IPS-15b (cell line): ENCODE results near the gene CCR7.

Experiments
- H3K27me3 ChIP-seq: one replicate; pipeline ENCODE4 v1.6.1; 2013; ENCODE audit warnings: low read length; ENCODE audit not compliant: control insufficient read depth, insufficient read depth
- H3K36me3 ChIP-seq: one replicate; pipeline ENCODE4 v1.6.1; 2013; ENCODE audit warnings: low read length; ENCODE audit not compliant: control insufficient read depth, insufficient read depth
- H3K4me1 ChIP-seq: one replicate; pipeline ENCODE4 v1.6.1; 2013; ENCODE audit warnings: mild to moderate bottlenecking, low read length; ENCODE audit not compliant: control insufficient read depth, insufficient read depth
- H3K4me3 ChIP-seq: one replicate; pipeline ENCODE4 v1.5.1; 2013; ENCODE audit warnings: low read depth, low read length
- H3K9ac ChIP-seq: one replicate; pipeline ENCODE4 v1.6.1; 2013; ENCODE audit warnings: low read depth, mild to moderate bottlenecking, low read length
- H3K9me3 ChIP-seq: one replicate; pipeline ENCODE4 v1.6.1; 2013; ENCODE audit warnings: mild to moderate bottlenecking, low read length; ENCODE audit not compliant: control insufficient read depth, insufficient read depth

Gene CCR7

GRCh38 chr17:40534371-40535189 lies 30.7 kb downstream of the CCR7 start:
- Histone ChIP-seq H3K4me3 (no peak overlapping the region), H3K36me3 (no peaks in the 10 kb centered on the region), H3K9me3 (no peaks in the 10 kb centered on the region), H3K4me1 (peaks cover 8% of the 10 kb centered on the region), H3K27me3 (no peaks in the 10 kb centered on the region), H3K9ac (no peak overlapping the region)

- no peaks in the 10 kb centered on the region for H3K9me3 ChIP-seq
- H3K4me1 ChIP-seq = peaks cover 8% of the 10 kb centered on the region
- H3K9ac ChIP-seq = no peak overlapping the region
- no peaks in the 10 kb centered on the region for H3K27me3 ChIP-seq
- H3K4me3 ChIP-seq = no peak overlapping the region
- H3K36me3 ChIP-seq = no peaks in the 10 kb centered on the region
These were observed 31.4 kb downstream of the CCR7 start for GRCh38 chr17:40533896-40534295.

- H3K9me3 ChIP-seq = no peaks in the 10 kb centered on the region
- no peaks in the 10 kb centered on the region for H3K27me3 ChIP-seq
- peaks cover 8% of the 10 kb centered on the region for H3K4me1 ChIP-seq
- H3K36me3 ChIP-seq = no peaks in the 10 kb centered on the region
- H3K4me3 ChIP-seq = no peak overlapping the region
- no peak overlapping the region for H3K9ac ChIP-seq
These were observed 32.6 kb downstream of the CCR7 start for GRCh38 chr17:40532520-40533253.

- H3K4me1 ChIP-seq = peaks cover 8% of the 10 kb centered on the region
- H3K9me3 ChIP-seq = no peaks in the 10 kb centered on the region
- H3K36me3 ChIP-seq = no peaks in the 10 kb centered on the region
- no peak overlapping the region for H3K9ac ChIP-seq
- no peaks in the 10 kb centered on the region for H3K27me3 ChIP-seq
- no peak overlapping the region for H3K4me3 ChIP-seq
These were observed 34.0 kb downstream of the CCR7 start for GRCh38 chr17:40531051-40531991.

- no peaks in the 10 kb centered on the region for H3K36me3 ChIP-seq
- no peaks in the 10 kb centered on the region for H3K27me3 ChIP-seq
- no peak overlapping the region for H3K4me3 ChIP-seq
- H3K9me3 ChIP-seq = no peaks in the 10 kb centered on the region
- peaks cover 8% of the 10 kb centered on the region for H3K4me1 ChIP-seq
- no peak overlapping the region for H3K9ac ChIP-seq
These were observed 34.7 kb downstream of the CCR7 start for GRCh38 chr17:40530531-40530994.

- Histone ChIP-seq H3K27me3 (no peaks in the 10 kb centered on the region), H3K9ac (no peak overlapping the region), H3K36me3 (no peaks in the 10 kb centered on the region), H3K4me3 (no peak overlapping the region), H3K9me3 (no peaks in the 10 kb centered on the region), H3K4me1 (peaks cover 8% of the 10 kb centered on the region)
These were observed 35.3 kb downstream of the CCR7 start for GRCh38 chr17:40529991-40530390.

GRCh38 chr17:40528692-40529417 lies 36.4 kb downstream of the CCR7 start:
- Histone ChIP-seq H3K4me1 (peaks cover 7% of the 10 kb centered on the region), H3K4me3 (no peak overlapping the region), H3K36me3 (no peaks in the 10 kb centered on the region), H3K9me3 (no peaks in the 10 kb centered on the region), H3K9ac (no peak overlapping the region), H3K27me3 (no peaks in the 10 kb centered on the region)

- Histone ChIP-seq H3K36me3 (no peaks in the 10 kb centered on the region), H3K27me3 (no peaks in the 10 kb centered on the region), H3K9me3 (no peaks in the 10 kb centered on the region), H3K4me1 (no peaks in the 10 kb centered on the region), H3K9ac (no peak overlapping the region), H3K4me3 (no peak overlapping the region)
These were observed 38.6 kb downstream of the CCR7 start for GRCh38 chr17:40526668-40527067.

GRCh38 chr17:40525294-40525693 lies 40.0 kb downstream of the CCR7 start:
- no peaks in the 10 kb centered on the region for H3K9me3 ChIP-seq
- H3K4me1 ChIP-seq = no peaks in the 10 kb centered on the region
- H3K36me3 ChIP-seq = no peaks in the 10 kb centered on the region
- no peak overlapping the region for H3K4me3 ChIP-seq
- H3K27me3 ChIP-seq = no peaks in the 10 kb centered on the region
- H3K9ac ChIP-seq = no peak overlapping the region

- H3K36me3 ChIP-seq = no peaks in the 10 kb centered on the region
- H3K27me3 ChIP-seq = no peaks in the 10 kb centered on the region
- no peak overlapping the region for H3K4me3 ChIP-seq
- H3K9ac ChIP-seq = no peak overlapping the region
- no peaks in the 10 kb centered on the region for H3K4me1 ChIP-seq
- no peaks in the 10 kb centered on the region for H3K9me3 ChIP-seq
These were observed 40.9 kb downstream of the CCR7 start for GRCh38 chr17:40524243-40524965.
